Upper lobe of left lung (tissue), 4 donors: ENCODE results near the gene ZNF292.

Source experiments
- CTCF ChIP-seq, 6 experiments: fragments of 450-650 bp in 4 of 6; fragments of 200-600 bp in 2 of 6; sonication (generic) in 2 of 6; IDR thresholded peaks; one replicate each; pipeline ENCODE4 v1.5.1; 2016 to 2019; ENCODE audit warnings: antibody characterized with exemption in 6 of 6
- POLR2AphosphoS5 ChIP-seq, 2 donors: sonication (generic); formaldehyde crosslinking; IDR thresholded peaks; one replicate each; pipeline ENCODE4 v1.5.1; 2017; ENCODE audit warnings: antibody characterized with exemption in 2 of 2

- TF ChIP-seq CTCF (IDR thresholded peaks at IDR 0.05) (no peak), POLR2AphosphoS5 (IDR thresholded peaks at IDR 0.05) (no peak)
Measured at GRCh38 chr6:87136963-87137362, 18.4 kb upstream of the ZNF292 start.
